ENCODE data around the gene CD34.
"Not testable (repeated sequence)": the region's sequence is repeated elsewhere in the genome, so short reads cannot be mapped to it uniquely, and the experiment has no call there.

Gene CD34, protein sequence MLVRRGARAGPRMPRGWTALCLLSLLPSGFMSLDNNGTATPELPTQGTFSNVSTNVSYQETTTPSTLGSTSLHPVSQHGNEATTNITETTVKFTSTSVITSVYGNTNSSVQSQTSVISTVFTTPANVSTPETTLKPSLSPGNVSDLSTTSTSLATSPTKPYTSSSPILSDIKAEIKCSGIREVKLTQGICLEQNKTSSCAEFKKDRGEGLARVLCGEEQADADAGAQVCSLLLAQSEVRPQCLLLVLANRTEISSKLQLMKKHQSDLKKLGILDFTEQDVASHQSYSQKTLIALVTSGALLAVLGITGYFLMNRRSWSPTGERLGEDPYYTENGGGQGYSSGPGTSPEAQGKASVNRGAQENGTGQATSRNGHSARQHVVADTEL

GRCh38 chr1:207910591-207911354, at the start of gene CD34:
CD34 (minus strand) TSS chr1:207911125; CDS start chr1:207911080, 45 bp downstream.
- no peak for DNase-seq (ENCODE audit: low read depth, low spot score)

GRCh38 chr1:207960346-207960745, 49.4 kb upstream of the CD34 start:
- DNase-seq (ENCODE audit: low read depth, low spot score): no peak

DNA sequence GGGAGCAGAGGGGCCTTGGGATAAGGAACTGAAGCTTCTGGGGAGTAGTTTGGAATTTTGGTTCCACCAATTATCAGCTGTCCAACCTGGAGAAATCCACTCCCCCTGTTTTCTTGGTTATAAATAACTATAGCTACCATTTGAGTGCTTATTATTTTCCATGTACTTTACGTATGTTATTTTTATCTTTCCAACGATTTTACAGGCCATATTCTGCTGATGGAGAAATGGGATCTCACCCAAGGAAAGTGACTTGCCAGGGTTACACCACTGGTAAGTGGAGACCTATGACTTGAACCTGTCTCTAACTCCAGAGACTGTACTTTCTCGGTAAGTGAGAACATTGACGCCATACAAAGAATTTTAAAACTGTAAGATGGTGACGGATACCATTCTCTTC, 49.0 kb upstream of the CD34 start:
- no peak for DNase-seq (ENCODE audit: low read depth, low spot score)

GRCh38 chr1:207959141-207959825, 48.4 kb upstream of the CD34 start:
- no peak for DNase-seq (ENCODE audit: low read depth, low spot score)

DNA sequence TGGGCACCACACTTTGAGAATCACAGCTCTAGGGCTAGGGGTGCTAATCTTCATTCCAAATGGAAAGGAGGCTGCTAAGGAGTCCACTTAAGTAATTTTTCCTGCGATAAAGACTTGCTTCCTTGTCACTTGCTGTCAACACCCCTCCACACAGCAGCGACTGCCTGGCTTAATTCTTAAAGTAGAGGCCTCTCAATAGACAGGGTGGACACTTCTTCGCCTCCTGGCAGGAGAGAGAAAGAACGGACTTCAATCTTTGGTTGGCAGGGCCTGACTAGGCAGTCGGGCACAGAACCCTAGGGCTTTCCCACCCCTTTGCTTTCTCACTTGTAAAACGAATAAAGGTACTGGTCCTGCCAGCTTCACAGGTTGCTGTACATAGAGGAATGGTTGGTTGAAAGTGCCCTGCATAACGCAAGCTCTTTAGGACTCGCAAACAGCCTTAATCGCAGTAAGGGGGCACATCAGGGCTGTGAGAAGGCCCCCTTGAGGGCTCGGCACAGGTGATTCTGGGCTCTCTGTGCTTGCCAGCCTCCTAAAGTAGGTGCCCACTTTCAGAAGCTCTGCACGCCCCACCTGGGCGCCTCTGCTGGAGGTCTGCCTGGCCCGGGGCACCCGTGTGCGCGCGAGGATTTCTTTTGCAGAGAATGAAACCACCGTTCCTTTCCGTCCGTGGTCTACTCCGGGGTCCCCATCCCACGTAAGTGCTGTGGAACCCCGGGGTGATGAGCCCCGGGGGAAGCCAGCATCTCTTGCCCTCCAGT, 47.6 kb upstream of the CD34 start:
- DNase-seq (ENCODE audit: low read depth, low spot score): no peak

DNA sequence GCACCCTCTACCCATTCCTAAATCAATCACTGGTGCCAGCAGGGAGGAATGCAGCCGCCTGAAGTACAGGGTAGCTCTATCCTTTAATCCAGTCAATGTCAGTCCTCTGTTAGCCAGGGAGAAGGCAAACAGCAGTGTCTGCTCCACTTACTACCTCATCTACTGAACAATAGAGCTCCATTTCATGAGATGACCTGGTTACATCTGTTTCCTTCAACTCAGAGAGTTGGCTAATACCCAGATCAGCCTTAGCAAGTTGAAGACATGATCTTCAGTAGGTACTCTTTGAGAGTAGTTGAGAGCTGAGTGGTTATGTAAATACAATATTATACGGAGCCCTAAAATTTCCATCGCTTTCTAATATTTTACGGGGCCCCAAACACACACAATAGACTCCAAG, 46.1 kb upstream of the CD34 start:
- DNase-seq (ENCODE audit: low read depth, low spot score): no peak

GRCh38 chr1:207954104-207954503, 43.2 kb upstream of the CD34 start:
- no peak for DNase-seq (ENCODE audit: low read depth, low spot score)

DNA sequence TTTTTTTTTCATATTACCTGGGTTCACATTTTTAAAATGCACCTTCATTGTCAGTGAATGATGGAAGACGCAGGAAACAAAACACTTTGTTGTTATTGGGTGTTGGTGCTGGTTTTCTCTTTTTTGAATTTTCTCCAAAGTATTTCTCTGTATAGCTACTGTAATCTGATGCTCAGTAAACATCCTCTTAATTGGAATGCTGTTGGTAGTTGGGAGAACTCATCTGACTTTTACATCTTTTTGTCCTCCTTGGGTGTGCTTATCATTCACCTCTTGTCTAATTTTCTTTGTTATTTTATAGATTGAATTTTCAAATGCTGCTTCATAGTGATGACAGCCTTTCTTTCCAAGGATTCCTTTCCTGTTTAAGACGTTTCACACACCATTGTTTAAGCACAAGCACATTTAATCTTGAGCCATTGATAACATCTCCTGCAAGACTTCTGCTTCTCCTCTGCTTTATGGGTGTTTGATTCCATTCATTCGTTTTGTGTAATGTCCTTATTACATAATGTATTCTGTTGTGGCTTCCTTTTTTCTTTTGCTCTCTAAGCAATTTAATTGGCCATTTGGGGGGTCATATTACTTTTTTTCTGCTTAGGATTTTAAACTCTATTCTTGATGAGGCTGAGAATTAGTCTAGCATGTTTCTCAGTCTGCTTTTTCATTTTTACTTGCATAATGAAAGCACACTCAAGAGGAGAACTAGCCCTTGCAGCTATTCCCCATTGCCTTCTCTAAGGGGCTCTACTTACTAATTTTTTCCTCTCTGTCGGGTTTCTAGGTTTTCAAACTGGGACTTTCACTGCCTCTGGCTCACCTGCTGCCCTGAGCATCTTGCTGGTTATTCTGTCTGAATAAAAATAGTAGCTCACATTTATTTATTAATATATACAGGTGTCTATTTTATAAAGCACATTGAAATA, 42.0 kb upstream of the CD34 start:
- DNase-seq (ENCODE audit: low read depth, low spot score): no peak

- DNase-seq (ENCODE audit: low read depth, low spot score): no peak
Observed at GRCh38 chr1:207951652-207952051, 40.7 kb upstream of the CD34 start.

DNA sequence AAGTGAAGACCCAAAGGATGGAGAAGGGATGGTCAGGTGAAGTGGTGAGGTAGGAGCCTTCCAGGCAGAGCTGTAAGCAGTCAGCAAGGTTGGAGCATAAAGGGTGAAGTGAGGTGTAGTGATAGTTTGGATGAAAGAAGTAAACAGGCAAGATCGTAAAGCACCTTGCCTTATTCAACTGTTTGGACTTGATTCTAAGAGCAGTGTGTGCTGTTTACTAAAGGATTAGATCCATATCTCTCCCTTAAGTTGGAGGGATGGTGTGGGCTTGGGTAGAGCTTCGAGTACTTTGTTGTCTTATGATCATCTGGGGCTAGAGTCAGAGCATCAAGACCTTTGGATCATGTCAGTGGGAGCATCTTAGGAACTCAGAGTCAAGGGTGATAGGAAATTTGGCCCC, 39.8 kb upstream of the CD34 start:
- DNase-seq (ENCODE audit: low read depth, low spot score): no peak

GRCh38 chr1:207949571-207950195, 38.8 kb upstream of the CD34 start:
- no peak for DNase-seq (ENCODE audit: low read depth, low spot score)

DNA sequence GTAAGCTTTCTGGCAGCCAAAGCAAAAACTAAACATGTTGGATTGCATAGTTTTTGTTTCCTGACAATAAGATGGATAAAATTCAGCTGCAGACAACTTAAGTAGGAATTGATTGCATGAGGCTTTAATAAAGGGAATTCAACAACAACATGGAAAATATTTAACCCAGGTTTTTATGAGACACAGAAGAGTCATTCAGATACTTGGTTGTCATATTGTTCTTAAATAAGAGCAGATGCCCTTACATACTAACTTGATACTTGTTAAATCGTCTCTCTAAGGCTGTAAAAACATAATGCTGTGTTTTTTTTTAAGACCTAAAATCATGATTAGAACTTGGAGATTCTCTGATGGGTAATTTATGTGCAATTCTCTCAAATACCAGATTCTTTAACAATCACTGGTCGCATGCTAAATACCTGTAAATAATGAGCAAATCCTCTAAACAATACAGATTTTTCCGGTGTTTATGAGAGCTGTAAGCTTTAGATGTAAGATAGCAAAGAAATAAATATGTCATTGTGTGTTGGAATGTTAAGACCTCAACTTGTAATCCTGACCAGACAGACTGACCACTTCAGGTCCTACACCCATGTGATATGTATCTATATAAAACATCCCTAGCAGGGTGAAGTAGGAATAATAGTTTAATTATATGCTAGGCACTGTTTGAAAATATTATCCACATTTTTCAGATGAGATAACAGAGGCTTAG, 37.8 kb upstream of the CD34 start:
- no peak for DNase-seq (ENCODE audit: low read depth, low spot score)

GRCh38 chr1:207946756-207947155, 35.8 kb upstream of the CD34 start:
- no peak for DNase-seq (ENCODE audit: low read depth, low spot score)

DNA sequence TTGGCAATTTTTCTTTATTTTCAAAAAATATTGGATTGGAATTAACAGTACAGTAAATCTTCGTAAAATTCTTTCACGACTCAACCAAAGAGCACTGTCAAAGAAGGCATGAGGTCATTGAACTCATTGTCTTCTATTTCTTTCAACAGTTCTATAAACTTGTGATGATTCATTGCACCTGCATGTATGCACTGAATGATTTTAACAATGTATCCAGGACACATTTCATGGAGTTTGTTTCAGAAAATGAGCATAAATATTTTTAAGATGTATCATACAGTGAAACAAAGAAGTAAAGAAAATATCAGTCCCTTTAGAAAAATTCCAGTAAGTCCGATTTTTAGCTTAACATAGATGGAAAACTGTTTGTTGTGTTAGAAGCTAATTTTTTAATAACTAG, 33.6 kb upstream of the CD34 start:
- no peak for DNase-seq (ENCODE audit: low read depth, low spot score)

- DNase-seq (ENCODE audit: low read depth, low spot score): not testable (repeated sequence)
Observed at GRCh38 chr1:207942337-207942741, 31.4 kb upstream of the CD34 start.

- DNase-seq (ENCODE audit: low read depth, low spot score): no peak
Observed at GRCh38 chr1:207941665-207942064, 30.7 kb upstream of the CD34 start.

GRCh38 chr1:207938016-207938415, 27.1 kb upstream of the CD34 start:
- no peak for DNase-seq (ENCODE audit: low read depth, low spot score)

DNA sequence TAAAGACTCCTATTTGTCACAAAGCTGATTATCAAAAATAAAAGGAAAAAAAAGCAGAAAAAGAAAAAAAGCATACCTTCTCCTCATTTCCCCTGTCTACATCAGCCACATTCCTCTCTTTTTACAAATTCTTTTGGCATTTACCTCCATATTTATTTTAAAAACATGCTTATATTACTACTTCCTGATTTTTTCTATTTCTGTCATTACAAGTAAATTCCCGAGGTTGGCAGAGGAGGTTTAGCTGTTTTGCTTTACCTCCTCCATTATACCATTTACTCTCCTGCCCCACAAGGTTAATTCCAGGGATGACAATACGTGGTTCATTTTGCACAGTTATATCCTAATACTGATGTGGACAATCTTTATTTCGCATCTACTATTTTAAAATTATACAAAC, 26.3 kb upstream of the CD34 start:
- DNase-seq (ENCODE audit: low read depth, low spot score): no peak

DNA sequence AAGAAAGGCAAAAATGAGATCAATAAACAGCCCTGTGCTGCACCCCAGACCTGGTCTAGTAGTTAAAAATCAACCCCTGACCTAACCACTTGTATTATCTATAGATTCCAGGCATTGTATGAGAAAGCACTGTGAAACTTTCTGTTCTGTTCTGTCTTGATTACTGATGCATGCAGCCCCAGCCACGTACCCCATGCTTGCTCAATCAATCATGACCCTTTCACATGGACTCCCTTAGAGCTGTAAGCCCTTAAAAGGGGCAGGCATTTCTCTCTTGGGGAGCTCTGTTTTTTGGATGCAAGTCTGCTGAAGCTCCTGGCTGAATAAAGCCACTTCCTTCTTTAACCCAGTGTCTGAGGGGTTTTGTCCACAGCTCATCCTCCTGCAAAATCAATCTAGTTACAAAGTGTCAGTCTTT, 24.2 kb upstream of the CD34 start:
- no peak for DNase-seq (ENCODE audit: low read depth, low spot score)
